NCI-H510A (cell line): ENCODE data around the gene NARS2.

Experiments used
- DNase-seq: peaks from one replicate; lab custom pipeline; 2025; lab: John Stamatoyannopoulos, UW

NARS2 gene

DNA sequence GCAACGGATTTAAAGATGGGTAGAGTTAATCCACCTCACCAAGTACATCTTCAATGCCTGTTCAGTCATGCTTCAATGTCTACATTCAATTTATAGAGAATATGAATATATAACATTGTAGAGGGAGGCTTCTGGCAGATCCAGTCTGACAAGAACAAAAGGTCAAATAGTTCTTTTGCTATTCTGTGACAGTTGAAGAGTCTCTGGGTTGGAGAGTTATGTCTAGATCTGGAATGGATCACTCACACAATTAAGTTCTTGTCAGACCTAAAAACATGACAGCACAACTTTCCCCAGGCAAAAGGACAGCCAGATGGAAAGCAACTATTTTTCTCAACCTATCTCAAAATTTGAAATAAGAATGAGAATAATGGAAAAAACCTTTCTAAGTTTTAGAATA, 141.7 kb downstream of the NARS2 start:
- DNase-seq: no peak

DNA sequence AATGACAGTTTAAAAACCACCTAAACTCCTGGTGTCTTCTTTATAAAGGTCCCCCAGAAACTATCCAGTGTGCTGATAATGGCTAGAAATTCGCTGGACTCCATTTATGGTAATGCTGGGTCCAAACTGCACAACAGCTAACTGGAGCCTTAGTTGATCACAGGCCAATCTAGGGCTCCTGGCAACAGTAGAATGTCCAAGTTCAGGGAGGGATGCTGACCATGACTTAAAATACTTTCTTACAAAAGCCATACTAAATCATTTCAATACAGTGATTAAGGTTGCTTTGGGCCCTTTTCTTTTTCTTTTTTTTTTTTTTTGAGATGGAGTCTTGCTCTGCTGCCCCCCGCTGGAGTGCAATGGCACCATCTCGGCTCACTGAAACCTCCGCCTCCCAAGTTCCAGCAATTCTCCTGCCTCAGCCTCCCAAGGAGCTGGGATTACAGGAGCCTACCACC, 142.6 kb downstream of the NARS2 start:
- no peak for DNase-seq

DNA sequence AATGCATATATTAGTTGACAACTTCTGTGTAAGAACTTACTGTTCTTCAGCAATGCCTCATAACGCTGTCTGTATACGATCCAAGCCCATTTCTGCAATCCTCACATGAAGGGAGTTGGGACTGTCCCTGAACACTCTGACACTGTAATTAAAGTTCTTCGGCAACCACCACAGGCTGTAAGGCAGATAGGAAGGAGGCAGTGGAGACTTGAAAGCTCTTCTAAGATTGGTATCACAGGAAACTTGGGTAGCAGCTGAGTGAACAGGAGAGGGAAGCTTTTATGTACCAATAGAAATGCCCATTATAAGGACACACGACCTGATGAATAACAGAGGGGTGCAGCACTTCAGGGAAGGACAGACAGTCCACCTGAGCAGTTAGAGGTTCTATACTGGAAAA, 145.0 kb downstream of the NARS2 start:
- DNase-seq: no peak

DNA sequence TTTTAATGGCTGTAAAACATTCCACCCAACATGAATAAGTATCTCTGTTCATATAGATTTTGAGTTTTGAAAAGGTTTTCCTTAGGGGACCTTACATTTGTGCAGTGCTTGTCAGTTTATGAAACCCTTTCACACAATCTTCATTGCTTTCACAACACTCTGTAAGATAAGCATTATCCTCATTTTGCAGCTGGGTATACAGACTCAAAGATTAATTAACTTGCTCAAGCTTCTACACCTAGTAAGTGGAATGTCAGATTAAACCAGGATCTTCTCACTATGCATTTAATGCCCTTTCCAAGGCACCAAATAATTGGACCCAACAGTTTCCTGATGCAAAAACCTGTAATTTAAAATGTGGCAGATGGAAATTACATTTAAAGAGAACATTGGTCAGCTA, 145.5 kb downstream of the NARS2 start:
- no peak for DNase-seq

DNA sequence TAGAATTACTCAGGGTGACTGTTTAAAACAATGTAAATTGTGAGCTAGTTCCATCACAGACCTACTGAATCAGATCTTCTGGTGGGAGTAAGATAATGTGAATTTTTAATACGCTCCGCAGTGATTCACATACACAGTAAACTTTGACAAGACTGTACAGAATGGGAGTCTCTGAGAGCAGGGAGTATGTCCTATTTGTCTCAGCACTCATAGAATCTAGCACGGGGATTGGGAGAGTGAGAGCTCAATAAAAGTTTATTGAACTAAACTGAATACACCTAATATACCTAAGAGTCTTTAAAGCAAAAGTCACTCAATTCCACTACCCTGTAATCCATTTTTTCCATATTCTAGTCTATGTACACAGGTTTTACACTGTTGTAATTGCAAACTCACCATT, 145.9 kb downstream of the NARS2 start:
- no peak for DNase-seq

DNA sequence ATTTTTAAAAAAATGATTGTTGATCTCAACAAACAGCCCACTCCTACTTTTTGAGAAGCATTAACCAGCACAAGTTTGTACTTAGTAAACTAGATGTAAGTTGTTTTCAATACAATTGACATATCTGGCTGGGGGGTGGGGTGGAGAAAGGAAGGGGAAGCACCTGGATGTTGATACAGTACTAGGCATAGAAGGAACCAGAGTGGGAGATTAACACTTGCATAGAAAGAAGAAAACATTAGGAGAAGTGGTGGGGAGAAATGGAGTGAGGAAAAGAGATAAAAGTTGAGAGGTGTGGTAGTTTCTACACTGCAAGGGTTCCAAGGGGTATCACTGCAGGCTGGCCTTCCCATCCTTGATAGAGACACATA, 146.4 kb downstream of the NARS2 start:
- no peak for DNase-seq

DNA sequence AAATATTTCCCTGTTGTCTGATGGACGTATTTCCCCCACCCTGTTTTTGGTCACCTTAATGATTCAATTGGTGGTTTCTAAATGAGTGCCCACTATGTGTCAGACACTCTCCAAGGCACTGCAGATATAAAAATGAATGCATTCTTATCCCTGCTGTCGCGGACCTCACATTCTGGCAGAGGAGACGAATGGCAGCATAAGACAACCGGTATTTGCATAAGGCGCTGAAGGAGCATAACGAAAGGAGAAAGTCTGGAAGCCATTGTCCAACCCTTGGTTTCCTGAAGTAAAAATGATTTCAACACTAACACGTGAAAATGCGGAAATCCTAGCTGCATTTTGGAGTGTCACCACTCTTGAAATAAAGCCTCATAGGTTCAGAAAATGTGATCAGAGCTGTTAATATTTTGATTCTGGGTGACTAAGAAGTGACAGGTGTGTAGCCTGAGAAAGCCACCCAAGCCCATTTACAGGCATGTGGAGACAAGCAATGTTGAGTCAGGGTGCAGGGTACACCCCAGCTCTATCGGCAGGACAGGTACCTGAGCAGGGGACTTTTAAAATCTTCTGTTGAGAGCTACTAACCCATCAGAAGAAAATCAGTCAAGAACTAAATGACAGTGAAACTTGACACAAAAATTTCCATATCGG, 146.9 kb downstream of the NARS2 start:
- DNase-seq: no peak

DNA sequence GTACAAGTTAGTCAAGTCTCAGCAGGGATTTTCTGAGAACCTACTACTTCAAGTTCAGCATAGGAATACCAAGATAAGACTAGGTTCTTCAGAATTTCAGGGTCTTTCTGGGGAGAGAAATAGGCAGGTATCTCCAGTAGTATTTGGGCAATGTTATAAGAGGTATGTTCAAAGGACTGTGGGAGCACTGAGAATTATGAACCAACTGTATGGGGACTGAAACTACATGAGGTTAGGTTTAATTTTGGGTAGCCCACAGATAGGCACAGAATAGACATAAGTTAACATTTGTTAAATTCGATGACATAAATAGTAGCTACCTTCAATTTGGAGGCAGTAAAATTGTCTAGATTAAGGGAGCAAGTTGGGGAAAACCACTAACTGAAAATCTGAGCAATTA, 147.8 kb downstream of the NARS2 start:
- DNase-seq: no peak

DNA sequence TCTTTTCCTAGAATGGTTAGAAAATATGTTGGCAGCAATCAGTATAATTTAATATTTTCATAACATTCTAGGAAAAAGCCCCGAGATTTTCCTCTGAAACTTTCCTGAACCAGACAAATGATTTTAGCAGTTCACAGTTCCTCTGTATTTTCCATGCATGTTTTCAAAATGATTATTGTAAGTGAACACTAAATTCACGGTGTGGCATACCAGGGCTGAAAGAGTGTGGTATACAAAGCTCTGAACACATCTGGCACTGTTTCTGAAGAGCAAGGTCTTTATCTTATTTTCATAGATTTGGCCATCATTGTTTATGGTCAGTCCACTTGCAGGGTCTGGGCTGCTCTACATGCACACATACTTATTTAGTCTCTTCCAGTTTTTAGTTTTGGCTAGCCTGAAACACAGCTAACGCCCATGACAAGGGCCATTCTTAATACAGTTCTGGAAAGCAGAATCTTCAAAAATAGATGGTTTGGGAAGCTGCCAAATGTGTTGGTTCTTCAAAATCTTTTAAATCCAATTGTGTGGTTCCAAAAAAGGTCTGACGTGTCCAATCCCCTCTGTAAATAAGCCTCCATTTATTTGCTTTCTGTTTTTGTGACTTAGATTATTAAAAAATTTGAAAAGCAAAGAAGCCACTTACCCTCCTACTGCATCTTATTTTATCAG, 149.1 kb downstream of the NARS2 start:
- DNase-seq: no peak

DNA sequence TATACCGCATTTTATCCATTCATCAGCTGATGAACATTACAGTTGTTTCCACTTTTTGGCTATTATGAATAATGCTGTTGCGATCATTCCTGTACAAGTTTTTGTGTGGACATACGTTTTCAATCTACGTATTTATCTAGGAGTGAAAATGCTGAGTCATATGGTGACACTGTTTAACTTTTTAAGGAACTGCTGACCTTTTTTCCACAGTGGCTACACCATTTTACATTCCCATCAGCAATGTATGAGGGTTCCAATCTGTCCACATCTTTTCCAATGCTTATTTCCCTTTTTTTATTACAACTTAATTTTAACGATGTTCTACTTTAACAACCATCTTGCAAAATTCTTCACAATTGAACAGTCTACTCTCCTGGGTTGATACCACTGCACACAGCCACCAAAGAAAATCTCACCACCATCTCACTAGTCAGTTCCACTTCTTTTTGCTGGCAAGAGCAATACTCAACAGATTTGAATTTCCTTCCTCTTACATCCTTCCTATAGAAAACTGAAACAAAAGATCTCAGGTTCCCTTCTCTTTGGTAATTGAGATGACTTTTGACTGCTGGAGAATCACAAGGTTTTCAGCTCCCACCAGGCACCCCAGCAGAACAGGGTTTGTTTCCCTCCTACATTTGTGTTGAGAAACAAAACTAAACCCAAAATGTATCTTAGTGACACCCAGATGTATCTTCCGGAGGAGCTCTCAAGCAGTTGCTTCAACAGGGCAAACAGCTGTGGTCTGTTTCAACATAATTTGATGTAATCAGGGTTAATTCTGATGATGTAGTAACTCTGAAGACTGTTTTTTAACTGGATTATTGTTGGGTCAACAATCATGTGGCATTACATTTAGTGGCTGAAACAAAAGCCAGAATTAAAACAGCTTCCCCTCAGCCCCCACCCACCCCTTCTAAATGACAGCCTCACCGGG, 150.1 kb downstream of the NARS2 start:
- DNase-seq: no peak

DNA sequence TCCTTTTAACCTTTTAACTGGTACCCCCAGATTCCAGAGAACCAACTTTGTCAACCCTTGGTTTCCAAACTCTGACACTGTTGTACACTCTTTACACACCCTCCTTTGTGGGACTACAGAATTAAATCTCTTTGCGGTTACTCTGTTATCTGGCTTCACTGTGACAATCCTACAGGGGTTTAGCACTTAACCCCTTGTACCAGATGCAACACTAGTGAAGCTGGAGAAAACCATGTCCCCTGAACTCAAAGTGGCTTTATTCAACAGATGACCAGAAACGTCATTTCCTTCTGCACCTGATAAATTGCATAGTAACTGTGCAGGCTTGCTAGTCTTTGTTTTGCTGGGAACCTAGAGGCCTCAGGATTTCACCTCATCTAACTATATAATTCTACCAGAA, 151.4 kb downstream of the NARS2 start:
- DNase-seq: no peak

DNA sequence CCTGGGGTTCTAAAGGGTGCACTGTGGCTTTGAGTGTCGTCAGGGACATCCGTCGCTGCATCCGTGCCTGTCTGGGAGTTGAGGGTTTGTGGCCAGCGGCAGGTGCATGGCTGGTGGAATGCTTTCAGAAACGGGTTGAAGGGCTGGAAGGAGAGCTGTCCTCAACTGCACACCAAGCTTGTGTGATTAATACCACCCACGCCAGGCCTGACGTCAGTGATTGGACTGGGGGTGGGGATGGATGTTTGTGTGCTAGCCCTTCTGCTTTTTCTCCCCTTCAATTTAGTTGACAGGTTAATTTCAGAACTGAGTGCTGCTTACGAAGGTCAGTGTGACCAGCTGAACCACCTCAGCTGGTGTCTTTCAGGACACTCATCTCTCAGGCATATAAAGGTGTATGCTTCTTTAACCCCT, 153.9 kb downstream of the NARS2 start:
- DNase-seq: no peak

DNA sequence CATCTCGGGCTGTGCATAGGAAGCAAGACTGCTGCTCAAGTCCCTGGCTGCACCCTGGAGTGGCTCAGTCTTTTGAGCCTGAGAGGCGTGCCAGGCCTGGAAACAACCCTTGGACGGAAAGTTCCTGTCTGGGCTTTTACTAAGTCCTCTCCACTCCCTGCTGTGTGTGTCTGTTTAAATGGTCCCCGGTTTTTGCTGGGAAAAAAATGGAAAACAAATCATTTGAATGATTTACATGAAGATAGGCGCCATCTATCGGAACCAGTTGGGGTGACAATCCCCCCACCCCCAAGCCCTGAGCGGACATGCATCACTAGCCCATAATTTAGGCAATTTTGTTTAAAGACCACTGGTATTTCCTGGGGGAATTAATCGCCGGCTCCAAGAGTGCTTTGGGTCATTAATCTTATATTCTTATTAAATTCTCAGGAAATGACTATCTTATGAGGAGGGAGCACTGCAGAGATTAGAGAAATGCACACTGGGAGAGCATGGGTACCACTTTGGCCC, 154.4 kb downstream of the NARS2 start:
- no peak for DNase-seq

DNA sequence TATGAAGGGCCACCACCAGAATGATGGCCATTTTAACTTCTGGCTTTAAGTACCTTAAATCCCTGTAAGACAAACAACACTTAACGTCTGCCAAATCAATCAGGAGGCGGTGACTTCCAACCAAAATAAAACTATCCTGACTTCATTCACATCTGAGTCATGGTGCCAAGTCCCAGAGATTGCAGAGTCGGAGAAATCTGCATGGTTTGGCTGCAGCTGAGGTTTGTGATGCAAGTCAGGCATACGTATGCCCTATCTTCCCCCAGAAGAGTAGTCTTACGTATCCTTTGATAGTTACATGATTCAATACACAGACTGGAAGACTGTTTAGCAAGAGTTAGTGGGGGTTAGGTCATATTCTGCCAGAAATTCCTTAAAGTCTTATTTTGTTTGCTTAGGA, 155.3 kb downstream of the NARS2 start:
- no peak for DNase-seq

DNA sequence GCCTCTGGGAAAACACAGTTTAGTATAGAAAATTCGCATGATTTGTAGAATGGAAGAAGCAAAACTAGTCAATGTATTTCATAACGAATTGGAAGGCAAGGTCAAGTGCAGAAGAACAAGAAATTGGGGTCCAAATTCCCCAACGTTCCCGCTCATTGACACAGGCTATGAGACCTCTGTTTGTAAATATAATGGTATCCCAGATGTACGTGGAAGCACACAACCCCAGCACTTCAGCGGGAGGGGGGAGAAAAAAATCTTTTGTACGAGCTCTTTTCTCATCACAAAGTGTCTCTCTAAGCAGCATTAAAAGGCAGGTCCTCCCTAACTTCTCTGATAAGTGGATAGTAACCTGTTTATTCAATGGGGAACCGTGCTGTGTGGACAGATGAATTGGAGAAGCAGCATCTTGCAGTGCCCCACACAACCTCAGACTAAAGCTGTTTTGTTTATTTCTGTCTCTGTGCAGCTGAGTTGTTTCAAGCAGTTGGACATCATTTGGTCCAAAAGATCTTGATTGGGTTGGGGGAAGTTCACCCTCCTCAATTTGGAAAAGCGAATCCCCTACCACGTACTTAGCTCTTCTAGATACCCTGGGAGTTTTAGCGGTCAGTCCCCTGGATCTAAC, 156.0 kb downstream of the NARS2 start:
- DNase-seq: no peak

DNA sequence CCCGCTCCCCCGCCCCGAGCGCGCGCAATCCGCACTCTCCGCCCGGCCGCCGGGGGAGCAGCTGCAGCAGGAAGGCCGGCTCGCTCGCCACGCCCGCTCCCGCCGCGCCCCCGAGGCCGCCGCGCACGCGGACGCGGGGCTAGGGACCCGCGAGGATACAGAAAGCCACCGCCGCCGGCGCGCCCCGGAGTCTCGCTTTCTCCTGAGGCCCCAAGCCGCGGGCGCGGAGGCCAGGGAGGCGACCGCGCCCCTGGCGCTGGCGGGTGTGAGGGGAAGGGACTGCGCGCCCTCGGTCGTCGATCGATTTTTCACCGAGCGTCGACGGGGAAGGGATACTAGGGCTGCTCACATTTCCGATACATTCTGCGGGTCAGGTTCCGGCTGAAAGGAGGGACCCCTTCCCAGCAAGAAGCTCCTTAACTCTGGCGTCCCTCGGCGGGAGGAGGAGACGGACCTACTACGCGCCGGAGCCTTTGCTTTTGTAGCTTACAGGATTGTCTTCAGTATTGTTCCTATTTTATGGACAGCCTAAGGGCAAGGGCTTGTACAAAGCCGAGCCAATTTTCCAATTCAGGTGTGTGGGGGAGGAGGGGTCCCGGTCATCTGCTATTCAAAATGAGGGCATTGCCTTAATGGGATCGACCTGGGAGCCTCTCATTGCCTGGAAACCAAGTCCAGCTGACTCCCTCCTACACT, 156.6 kb downstream of the NARS2 start:
- peak; percentile 84 for DNase-seq

DNA sequence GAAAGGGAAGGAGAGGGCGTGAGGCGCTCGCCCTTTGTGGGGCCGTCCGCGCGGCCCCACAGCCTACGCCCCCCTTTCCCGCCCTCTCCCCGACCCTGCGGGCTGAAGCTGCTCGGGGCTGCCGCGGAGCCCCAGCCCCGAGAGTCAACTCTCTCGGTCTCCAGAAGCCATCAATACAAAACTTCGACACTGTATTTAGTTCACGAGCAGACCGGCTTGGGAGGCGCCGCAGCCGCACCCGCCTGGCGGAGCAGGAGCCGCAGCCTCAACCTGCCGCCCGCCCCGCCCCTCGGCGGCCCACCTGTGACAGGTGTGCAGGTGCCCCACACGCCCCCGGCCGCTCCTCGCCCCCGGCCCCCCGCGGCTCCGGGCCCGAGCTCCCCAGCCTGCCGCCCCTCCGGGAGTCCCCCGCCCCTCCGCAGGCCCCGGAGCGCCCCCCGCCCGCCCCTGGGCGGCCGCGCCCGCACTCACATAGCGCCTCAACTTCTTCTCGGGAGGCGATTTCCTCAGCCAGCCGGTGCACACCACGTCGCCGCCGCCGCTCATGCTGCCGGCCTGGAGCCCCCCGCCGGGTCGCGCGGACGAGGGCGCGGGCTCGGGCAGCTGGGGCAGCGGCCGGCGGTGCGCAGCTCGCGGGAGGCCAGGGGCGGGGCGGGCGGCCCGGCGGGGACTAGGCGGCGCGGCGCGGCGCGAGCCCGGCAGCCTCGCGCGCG, 157.3 kb downstream of the NARS2 start, which contains the start of gene GAB2:
GAB2 (minus strand) TSS at position 646 of the 713 bp plus-strand sequence; CDS start at position 546, 100 bp downstream.
- DNase-seq: no peak

DNA sequence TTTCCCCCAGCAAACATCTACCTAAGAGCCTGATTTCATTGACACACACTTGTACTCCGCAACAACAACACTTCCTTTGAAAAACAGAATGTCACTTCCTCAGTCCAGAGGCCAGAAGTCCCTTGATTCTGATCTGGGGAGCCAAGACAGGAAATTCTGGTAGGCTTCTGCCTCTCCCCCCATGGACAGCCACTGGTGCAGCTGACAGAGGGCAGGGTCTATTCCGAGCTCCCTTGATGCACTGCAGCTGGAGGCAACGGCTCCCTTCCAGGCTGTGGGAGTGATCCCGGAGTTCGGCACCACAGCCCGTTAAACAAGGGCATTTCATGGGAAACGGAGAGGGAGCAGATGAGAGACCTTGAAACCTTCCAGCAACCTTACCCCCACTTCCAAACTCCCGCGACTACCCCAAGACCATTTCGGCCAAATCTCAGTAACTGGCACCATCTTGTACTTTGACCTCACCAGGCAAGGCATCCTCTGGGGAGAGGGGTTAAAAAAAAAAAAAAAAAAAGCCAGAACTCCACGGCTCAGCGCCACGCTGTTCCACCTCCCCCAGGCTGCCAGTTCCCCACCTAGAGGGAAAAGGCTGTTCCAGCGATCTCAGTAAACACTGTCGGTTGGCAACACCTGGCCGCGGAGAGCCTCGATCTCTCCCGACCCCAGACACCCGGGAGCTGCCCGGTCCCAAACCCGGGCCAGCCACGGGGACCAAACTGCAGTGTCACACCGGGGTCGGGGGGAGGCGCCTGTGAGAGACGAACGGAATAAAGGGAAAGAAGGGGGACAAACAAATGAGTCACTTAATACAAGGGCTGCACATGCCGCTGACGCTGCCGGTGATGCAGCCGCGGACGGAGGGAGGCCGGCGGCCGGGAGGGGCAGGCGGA, 158.1 kb downstream of the NARS2 start:
- DNase-seq: peak; percentile 59

DNA sequence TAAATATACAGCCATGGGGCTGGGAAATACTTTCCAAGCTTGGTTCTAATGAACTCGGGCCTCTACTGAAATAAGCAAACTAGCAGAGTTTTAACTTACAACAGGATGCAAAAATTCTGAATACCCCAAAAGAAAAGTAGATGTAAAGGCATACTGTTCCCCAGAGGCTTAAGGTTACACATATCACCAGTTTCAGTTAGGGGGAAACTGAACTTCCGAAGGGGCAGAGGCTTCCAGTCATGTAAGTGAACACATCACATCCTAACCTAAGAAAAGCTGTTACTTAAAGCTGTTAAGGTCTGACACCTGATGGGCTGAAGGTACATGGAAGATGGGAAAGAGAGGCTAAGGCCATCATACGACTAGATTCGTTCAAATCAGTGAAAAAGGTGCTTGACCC, 159.3 kb downstream of the NARS2 start:
- DNase-seq: no peak
